ENCODE measurements around the gene CHRNA5.

Gene CHRNA5

GRCh38 chr15:78570710-78571109 lies 5.4 kb downstream of the CHRNA5 start:
- Histone ChIP-seq H3K9ac (ENCODE audit: low read length) (no peak overlapping the region), H3F3A (ENCODE audit: insufficient read depth) (no peaks in the 10 kb centered on the region), H4K20me1 (ENCODE audit: low read depth, low read length) (no peaks in the 10 kb centered on the region), H3K27ac (ENCODE audit: low read depth, low read length) (no peak overlapping the region), H2AFZ (ENCODE audit: low read depth, low read length, severe bottlenecking) (no peak overlapping the region), H3K4me2 (ENCODE audit: low read depth, low read length, poor library complexity, severe bottlenecking) (no peak overlapping the region), H3K27me3 (ENCODE audit: low read length) (no peaks in the 10 kb centered on the region), H3K79me2 (ENCODE audit: insufficient read depth, low read length) (no peaks in the 10 kb centered on the region), H3K9me3 (ENCODE audit: insufficient read depth, low read length) (no peaks in the 10 kb centered on the region), H3K9me2 (replicated peaks; ENCODE audit: insufficient read depth, low read length) (no peaks in the 10 kb centered on the region), H3K4me3 (ENCODE audit: insufficient read depth, low read length, poor library complexity, severe bottlenecking) (no peak overlapping the region), H3K36me3 (ENCODE audit: low read length) (no peaks in the 10 kb centered on the region)
- TF ChIP-seq CTCF (IDR thresholded peaks at IDR 0.05; ENCODE audit: insufficient read depth, low read length, poor library complexity, severe bottlenecking) (no peak), EZH2phosphoT487 (conservative IDR thresholded peaks at IDR 0.05; ENCODE audit: low read length) (no peak)

- no peak overlapping the region for H3K27ac ChIP-seq (ENCODE audit: low read depth, low read length)
- H3K9me3 ChIP-seq (ENCODE audit: insufficient read depth, low read length): no peaks in the 10 kb centered on the region
- TF ChIP-seq EZH2phosphoT487 (conservative IDR thresholded peaks at IDR 0.05; ENCODE audit: low read length) (no peak), CTCF (IDR thresholded peaks at IDR 0.05; ENCODE audit: insufficient read depth, low read length, poor library complexity, severe bottlenecking) (no peak)
- no peak overlapping the region for H3K9ac ChIP-seq (ENCODE audit: low read length)
- H3K27me3 ChIP-seq (ENCODE audit: low read length): no peaks in the 10 kb centered on the region
- H2AFZ ChIP-seq (ENCODE audit: low read depth, low read length, severe bottlenecking): no peak overlapping the region
- H3F3A ChIP-seq (ENCODE audit: insufficient read depth): no peaks in the 10 kb centered on the region
- no peak overlapping the region for H3K4me2 ChIP-seq (ENCODE audit: low read depth, low read length, poor library complexity, severe bottlenecking)
- no peaks in the 10 kb centered on the region for H3K9me2 ChIP-seq (replicated peaks; ENCODE audit: insufficient read depth, low read length)
- H4K20me1 ChIP-seq (ENCODE audit: low read depth, low read length): no peaks in the 10 kb centered on the region
- no peaks in the 10 kb centered on the region for H3K79me2 ChIP-seq (ENCODE audit: insufficient read depth, low read length)
- no peak overlapping the region for H3K4me3 ChIP-seq (ENCODE audit: insufficient read depth, low read length, poor library complexity, severe bottlenecking)
- no peaks in the 10 kb centered on the region for H3K36me3 ChIP-seq (ENCODE audit: low read length)
These were observed 6.1 kb downstream of the CHRNA5 start for GRCh38 chr15:78571382-78571781.

- Histone ChIP-seq H3K79me2 (ENCODE audit: insufficient read depth, low read length) (no peaks in the 10 kb centered on the region), H3K4me3 (ENCODE audit: insufficient read depth, low read length, poor library complexity, severe bottlenecking) (no peak overlapping the region), H3K9me3 (ENCODE audit: insufficient read depth, low read length) (no peaks in the 10 kb centered on the region), H3F3A (ENCODE audit: insufficient read depth) (no peaks in the 10 kb centered on the region), H3K9me2 (replicated peaks; ENCODE audit: insufficient read depth, low read length) (no peaks in the 10 kb centered on the region), H3K4me2 (ENCODE audit: low read depth, low read length, poor library complexity, severe bottlenecking) (no peak overlapping the region), H2AFZ (ENCODE audit: low read depth, low read length, severe bottlenecking) (no peak overlapping the region), H3K9ac (ENCODE audit: low read length) (no peak overlapping the region), H3K36me3 (ENCODE audit: low read length) (no peaks in the 10 kb centered on the region), H3K27me3 (ENCODE audit: low read length) (no peaks in the 10 kb centered on the region), H4K20me1 (ENCODE audit: low read depth, low read length) (0 out of 2 replicates have a peak, but pooled peaks cover 4% of the 10 kb centered on the region), H3K27ac (ENCODE audit: low read depth, low read length) (no peak overlapping the region)
- TF ChIP-seq CTCF (IDR thresholded peaks at IDR 0.05; ENCODE audit: insufficient read depth, low read length, poor library complexity, severe bottlenecking) (no peak), EZH2phosphoT487 (conservative IDR thresholded peaks at IDR 0.05; ENCODE audit: low read length) (no peak)
These were observed 8.1 kb downstream of the CHRNA5 start for GRCh38 chr15:78573416-78573815.
